Measurements from ENCODE around the gene MMRN1.

Gene MMRN1

GRCh38 chr4:89894649-89895550, at the start of gene MMRN1:
Gene MMRN1 (plus strand): TSS chr4:89894854. CDS start chr4:89894972, 118 bp downstream.
- peak; percentile 23 for DNase-seq

GRCh38 chr4:89847571-89848325, 46.9 kb upstream of the MMRN1 start:
- DNase-seq, result no peak

- no peak for DNase-seq
Observed at GRCh38 chr4:89855236-89855635, 39.4 kb upstream of the MMRN1 start.

GRCh38 chr4:89860971-89861370, 33.7 kb upstream of the MMRN1 start:
- DNase-seq, result no peak

GRCh38 chr4:89863533-89863932, 31.1 kb upstream of the MMRN1 start:
- DNase-seq, result no peak

GRCh38 chr4:89868276-89868675, 26.4 kb upstream of the MMRN1 start:
- no peak for DNase-seq

GRCh38 chr4:89868999-89869589, 25.6 kb upstream of the MMRN1 start:
- DNase-seq, result no peak

- no peak for DNase-seq
Observed at GRCh38 chr4:89871211-89871610, 23.4 kb upstream of the MMRN1 start.

GRCh38 chr4:89876548-89876947, 18.1 kb upstream of the MMRN1 start:
- DNase-seq, result no peak

- no peak for DNase-seq
Observed at GRCh38 chr4:89878611-89879010, 16.0 kb upstream of the MMRN1 start.

GRCh38 chr4:89879215-89879614, 15.4 kb upstream of the MMRN1 start:
- DNase-seq, result no peak

GRCh38 chr4:89889289-89889688, 5.4 kb upstream of the MMRN1 start:
- DNase-seq, result no peak

- no peak for DNase-seq
Observed at GRCh38 chr4:89897867-89898266, 3.2 kb downstream of the MMRN1 start.

- no peak for DNase-seq
Observed at GRCh38 chr4:89898304-89898716, 3.7 kb downstream of the MMRN1 start.

GRCh38 chr4:89899152-89899551, 4.5 kb downstream of the MMRN1 start:
- no peak for DNase-seq

GRCh38 chr4:89899854-89900253, 5.2 kb downstream of the MMRN1 start:
- DNase-seq, result no peak

GRCh38 chr4:89901808-89902431, 7.3 kb downstream of the MMRN1 start:
- peak; percentile 69 for DNase-seq

GRCh38 chr4:89904524-89904923, 9.9 kb downstream of the MMRN1 start:
- DNase-seq, result no peak

GRCh38 chr4:89906316-89906715, 11.7 kb downstream of the MMRN1 start:
- no peak for DNase-seq

- peak; percentile 18 for DNase-seq
Observed at GRCh38 chr4:89906777-89907521, 12.3 kb downstream of the MMRN1 start.

- DNase-seq, result no peak
Observed at GRCh38 chr4:89909889-89910288, 15.2 kb downstream of the MMRN1 start.

- DNase-seq, result no peak
Observed at GRCh38 chr4:89913623-89914022, 19.0 kb downstream of the MMRN1 start.

Data from activated CD4-positive, alpha-beta T cell treated with anti-CD3 and anti-CD28 coated beads, Interleukin-2, Interleukin-6, amounts not matched to agents 100 ng/mL and 50 ng/mL, durations not matched to agents 16 hours and 8 hours (primary cell).